Measurements from ENCODE around the gene ATF5. TPM values are rescaled to one million over a fixed set of nuclear protein-coding genes. Genes with fewer than 3 reads are reported as not detected.

The ATF5 gene
- total RNA-seq, 5 donors from 2014 or later (not counting 1 experiment from before 2014, with no cell fraction given): 8.5 to 18.9 (median 11.2) TPM

DNA sequence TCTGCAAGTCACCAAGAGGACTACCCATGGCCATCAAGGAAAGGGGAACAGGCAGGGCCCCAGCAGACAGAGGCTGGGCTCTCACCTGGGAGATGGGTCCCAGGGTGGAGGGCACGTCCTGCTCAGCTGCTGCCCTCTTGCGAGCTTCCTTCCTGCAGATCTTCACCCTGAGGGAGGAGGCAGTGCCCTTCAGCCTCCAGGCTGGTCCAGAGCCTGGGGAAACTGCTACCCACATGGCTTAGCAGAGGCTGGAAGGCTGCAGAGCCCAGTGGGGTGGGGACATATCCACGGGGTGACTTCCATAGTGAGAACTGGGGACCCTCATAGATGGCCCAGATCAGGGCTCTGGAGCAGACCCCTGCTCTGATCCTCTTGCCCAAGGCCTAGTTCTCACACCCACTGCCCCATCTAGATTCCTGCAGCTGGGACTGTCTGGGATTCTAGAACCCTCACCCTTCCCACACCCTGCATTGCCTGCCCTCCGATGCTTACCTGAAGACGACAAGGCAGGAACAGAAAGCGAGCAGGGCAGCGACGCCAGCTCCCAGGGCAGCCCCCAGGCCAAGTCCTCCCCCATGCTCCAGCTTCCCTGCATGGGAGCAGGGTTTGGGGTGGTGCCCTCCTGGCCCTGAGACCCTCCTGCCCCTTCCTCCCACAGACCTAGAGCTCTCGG lies 22.9 kb downstream of the ATF5 start:
- Mint-ChIP-seq H3K27ac (no peak overlapping the region), H3K36me3 (no peaks in the 10 kb centered on the region), H3K4me3 (no peak overlapping the region), H3K4me1 (peaks cover 2 to 6% (median 6%) of the 10 kb centered on the region in 3 donors), H3K9me3 (no peaks in the 10 kb centered on the region), H3K27me3 (peaks cover 23 to 28% of the 10 kb centered on the region in 2 donors)
- Histone ChIP-seq H3K9me3 (no peaks in the 10 kb centered on the region), H3K4me1 (ENCODE audit: control insufficient read depth in 1 of 2, extremely low read depth in 1 of 2, insufficient read depth in 2 of 2, low read length in 2 of 2) (no peaks in the 10 kb centered on the region), H3K27ac (ENCODE audit: low read length) (no peak overlapping the region), H3K27me3 (replicated peaks in 1 of 2; ENCODE audit: control insufficient read depth in 2 of 2, extremely low read depth in 1 of 2, insufficient read depth in 2 of 2, low read length in 1 of 2) (peaks cover 0 to 52% of the 10 kb centered on the region in 2 experiments), H3K36me3 (ENCODE audit: control insufficient read depth in 2 of 2, extremely low read depth in 1 of 2, insufficient read depth in 1 of 2, low read length in 1 of 2) (no peaks in the 10 kb centered on the region), H3K4me3 (ENCODE audit: control insufficient read depth in 1 of 2, extremely low read depth in 1 of 2, low read length in 1 of 2) (no peak overlapping the region)
- CTCF ChIA-PET: no interaction called here
- 93% methylated on average over 6 of the region's 9 CpGs for WGBS (ENCODE audit: insufficient coverage)
- DNase-seq (no peak), ATAC-seq (replicated peaks in 1 of 4) (no peak)
- POLR2A ChIA-PET: no interaction called here

DNA sequence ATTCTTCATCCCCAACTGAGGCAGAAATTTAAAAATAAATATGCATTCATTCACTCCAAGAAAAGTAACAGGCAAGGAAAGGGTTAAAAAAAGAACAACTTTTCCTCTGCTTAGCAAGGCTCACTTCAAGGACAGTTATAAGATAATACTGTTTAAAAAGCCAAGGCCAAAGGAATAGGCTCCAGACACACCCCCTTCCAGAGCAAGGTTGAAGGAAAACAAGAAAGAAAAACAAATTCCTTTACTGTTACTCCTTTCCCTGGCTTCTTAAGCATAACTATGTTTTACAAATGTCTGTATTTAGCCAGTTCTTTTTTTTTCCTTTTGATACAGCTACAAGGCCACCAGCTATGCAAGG lies 23.5 kb downstream of the ATF5 start:
- Histone ChIP-seq H3K4me3 (ENCODE audit: control insufficient read depth in 1 of 2, extremely low read depth in 1 of 2, low read length in 1 of 2) (no peak overlapping the region), H3K27ac (ENCODE audit: low read length) (no peak overlapping the region), H3K4me1 (ENCODE audit: control insufficient read depth in 1 of 2, extremely low read depth in 1 of 2, insufficient read depth in 2 of 2, low read length in 2 of 2) (no peaks in the 10 kb centered on the region), H3K36me3 (ENCODE audit: control insufficient read depth in 2 of 2, extremely low read depth in 1 of 2, insufficient read depth in 1 of 2, low read length in 1 of 2) (no peaks in the 10 kb centered on the region), H3K27me3 (replicated peaks in 1 of 2; ENCODE audit: control insufficient read depth in 2 of 2, extremely low read depth in 1 of 2, insufficient read depth in 2 of 2, low read length in 1 of 2) (peaks cover 0 to 46% of the 10 kb centered on the region in 2 experiments), H3K9me3 (no peaks in the 10 kb centered on the region)
- CTCF ChIA-PET: no interaction called here
- Mint-ChIP-seq H3K4me1 (peaks cover 2 to 6% (median 6%) of the 10 kb centered on the region in 3 donors), H3K4me3 (no peak overlapping the region), H3K9me3 (no peaks in the 10 kb centered on the region), H3K27ac (no peak overlapping the region), H3K36me3 (no peaks in the 10 kb centered on the region), H3K27me3 (peaks cover 23 to 28% of the 10 kb centered on the region in 2 donors)
- no peak for ATAC-seq (replicated peaks in 1 of 4)
- no peak for DNase-seq
- POLR2A ChIA-PET: no interaction called here

DNA sequence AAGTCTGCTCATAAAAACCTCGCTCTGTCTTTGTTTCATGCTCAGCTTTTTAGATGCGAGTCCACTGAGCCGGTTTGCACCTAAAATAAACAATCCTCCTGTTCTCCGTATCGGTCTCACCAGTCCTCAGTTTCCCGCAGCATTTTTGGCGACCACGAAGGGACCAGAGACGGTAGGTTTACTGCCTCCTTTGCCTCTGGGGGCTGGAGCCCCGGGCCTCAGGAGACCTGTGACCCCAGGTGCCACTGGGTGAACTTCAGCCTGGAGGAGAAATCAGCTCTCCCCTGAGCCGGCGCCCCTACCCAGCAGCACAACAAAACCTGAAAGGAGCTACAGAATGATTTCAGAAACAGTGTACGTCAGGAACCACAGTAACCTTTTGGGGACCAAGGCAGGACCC lies 23.9 kb downstream of the ATF5 start:
- H3K36me3 ChIP-seq (ENCODE audit: control insufficient read depth in 2 of 2, extremely low read depth in 1 of 2, insufficient read depth in 1 of 2, low read length in 1 of 2): no peaks in the 10 kb centered on the region
- DNase-seq: no peak
- H3K4me1 Mint-ChIP-seq: peaks cover 2 to 6% (median 6%) of the 10 kb centered on the region in 3 donors
- peaks cover 23 to 30% of the 10 kb centered on the region in 2 donors for H3K27me3 Mint-ChIP-seq
- no peak overlapping the region for H3K4me3 Mint-ChIP-seq
- no peaks in the 10 kb centered on the region for H3K9me3 Mint-ChIP-seq
- ChIA-PET POLR2A (no interaction called here), CTCF (no interaction called here)
- no peak overlapping the region for H3K27ac Mint-ChIP-seq
- no peak overlapping the region for H3K27ac ChIP-seq (ENCODE audit: low read length)
- no peak for ATAC-seq (replicated peaks in 1 of 4)
- H3K27me3 ChIP-seq (replicated peaks in 1 of 2; ENCODE audit: control insufficient read depth in 2 of 2, extremely low read depth in 1 of 2, insufficient read depth in 2 of 2, low read length in 1 of 2): peaks cover 0 to 46% of the 10 kb centered on the region in 2 experiments
- WGBS (ENCODE audit: insufficient coverage): 82% methylated on average over 10 of the region's 13 CpGs
- H3K36me3 Mint-ChIP-seq: no peaks in the 10 kb centered on the region
- no peak overlapping the region for H3K4me3 ChIP-seq (ENCODE audit: control insufficient read depth in 1 of 2, extremely low read depth in 1 of 2, low read length in 1 of 2)
- H3K4me1 ChIP-seq (ENCODE audit: control insufficient read depth in 1 of 2, extremely low read depth in 1 of 2, insufficient read depth in 2 of 2, low read length in 2 of 2): no peaks in the 10 kb centered on the region
- H3K9me3 ChIP-seq: no peaks in the 10 kb centered on the region

DNA sequence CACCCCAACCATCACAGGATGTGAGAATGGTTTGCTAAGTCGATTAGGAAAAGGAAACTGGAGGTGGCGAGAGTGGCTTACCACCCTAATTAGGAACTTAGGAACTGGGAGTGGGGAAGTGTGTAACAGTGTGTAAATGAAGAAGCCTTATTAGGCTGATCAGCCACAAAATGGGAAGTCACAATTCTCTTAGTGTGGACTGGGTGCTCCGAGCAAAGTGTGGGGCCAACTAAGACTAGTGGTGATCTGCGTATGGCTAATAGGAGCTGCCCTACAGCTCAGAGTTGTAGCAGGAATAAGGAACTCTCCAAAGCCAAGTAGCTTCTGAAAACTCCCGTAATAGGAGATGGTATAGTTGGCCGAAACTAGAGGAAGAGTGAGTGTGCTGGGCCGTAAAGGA lies 24.4 kb downstream of the ATF5 start:
- ATAC-seq (replicated peaks in 1 of 4) (no peak), DNase-seq (no peak)
- H3K36me3 ChIP-seq (ENCODE audit: control insufficient read depth in 2 of 2, extremely low read depth in 1 of 2, insufficient read depth in 1 of 2, low read length in 1 of 2): no peaks in the 10 kb centered on the region
- Mint-ChIP-seq H3K9me3 (no peaks in the 10 kb centered on the region), H3K4me3 (no peak overlapping the region), H3K4me1 (peaks cover 2 to 6% (median 6%) of the 10 kb centered on the region in 3 donors), H3K27ac (no peak overlapping the region), H3K27me3 (peaks cover 26 to 33% of the 10 kb centered on the region in 2 donors), H3K36me3 (no peaks in the 10 kb centered on the region)
- H3K27ac ChIP-seq (ENCODE audit: low read length): no peak overlapping the region
- no peaks in the 10 kb centered on the region for H3K4me1 ChIP-seq (ENCODE audit: control insufficient read depth in 1 of 2, extremely low read depth in 1 of 2, insufficient read depth in 2 of 2, low read length in 2 of 2)
- H3K27me3 ChIP-seq (replicated peaks in 1 of 2; ENCODE audit: control insufficient read depth in 2 of 2, extremely low read depth in 1 of 2, insufficient read depth in 2 of 2, low read length in 1 of 2): peaks cover 0 to 47% of the 10 kb centered on the region in 2 experiments
- no peak overlapping the region for H3K4me3 ChIP-seq (ENCODE audit: control insufficient read depth in 1 of 2, extremely low read depth in 1 of 2, low read length in 1 of 2)
- H3K9me3 ChIP-seq: no peaks in the 10 kb centered on the region
- WGBS (ENCODE audit: insufficient coverage): 73% methylated on average over 3 of the region's 7 CpGs
- ChIA-PET CTCF (no interaction called here), POLR2A (no interaction called here)

DNA sequence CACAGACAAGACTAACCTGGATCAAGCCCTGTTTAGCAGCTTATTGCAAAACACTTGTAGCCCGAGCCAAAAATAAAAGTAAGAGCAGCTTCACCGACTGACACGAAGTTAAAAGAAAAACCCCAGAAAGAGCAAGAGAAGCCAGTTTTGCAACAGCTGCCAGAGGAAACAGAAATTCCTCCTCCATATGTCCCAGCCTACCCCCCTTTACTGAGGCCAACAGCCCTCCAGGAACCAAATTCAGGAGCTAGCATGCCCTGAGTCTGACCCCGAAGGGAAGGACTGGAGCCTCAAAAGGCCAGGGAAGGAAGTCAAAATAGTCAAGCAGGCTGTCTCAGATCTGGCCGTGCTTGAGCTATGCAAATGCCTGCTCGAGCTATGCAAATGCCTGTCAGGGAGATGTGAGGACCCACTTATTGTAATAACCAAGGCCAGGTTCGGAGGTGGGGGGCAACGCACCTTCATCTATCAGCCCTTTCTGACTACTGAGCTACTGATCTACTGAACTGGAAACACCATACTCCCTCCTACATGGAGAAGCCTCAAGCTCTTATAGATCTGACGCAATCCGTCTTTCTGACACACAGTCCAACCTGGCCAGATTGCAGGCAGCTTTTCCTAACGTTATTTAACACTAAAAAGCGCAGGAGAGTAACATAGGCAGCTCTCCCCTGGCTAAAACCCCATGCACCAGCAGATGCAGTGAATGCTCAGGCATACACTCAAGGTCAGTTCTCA lies 25.3 kb downstream of the ATF5 start:
- POLR2A ChIA-PET: interaction anchor here in 1 of 2 donors (0.7 kb wide), 1 partner anchor 1467 kb away, joined by 7 read pairs; no protein-coding TSS in a partner anchor
- no peaks in the 10 kb centered on the region for H3K9me3 Mint-ChIP-seq
- no peak for DNase-seq
- no peak overlapping the region for H3K4me3 Mint-ChIP-seq
- Histone ChIP-seq H3K9me3 (no peaks in the 10 kb centered on the region), H3K4me1 (ENCODE audit: control insufficient read depth in 1 of 2, extremely low read depth in 1 of 2, insufficient read depth in 2 of 2, low read length in 2 of 2) (no peaks in the 10 kb centered on the region), H3K4me3 (ENCODE audit: control insufficient read depth in 1 of 2, extremely low read depth in 1 of 2, low read length in 1 of 2) (no peak overlapping the region), H3K36me3 (ENCODE audit: control insufficient read depth in 2 of 2, extremely low read depth in 1 of 2, insufficient read depth in 1 of 2, low read length in 1 of 2) (no peaks in the 10 kb centered on the region), H3K27ac (ENCODE audit: low read length) (no peak overlapping the region), H3K27me3 (replicated peaks in 1 of 2; ENCODE audit: control insufficient read depth in 2 of 2, extremely low read depth in 1 of 2, insufficient read depth in 2 of 2, low read length in 1 of 2) (peaks cover 0 to 46% of the 10 kb centered on the region in 2 experiments)
- H3K27ac Mint-ChIP-seq: no peak overlapping the region
- peaks cover 2 to 6% (median 6%) of the 10 kb centered on the region in 3 donors for H3K4me1 Mint-ChIP-seq
- peaks cover 26 to 33% of the 10 kb centered on the region in 2 donors for H3K27me3 Mint-ChIP-seq
- WGBS (ENCODE audit: insufficient coverage): 35% methylated on average over 12 of the region's 12 CpGs
- no peaks in the 10 kb centered on the region for H3K36me3 Mint-ChIP-seq
- ATAC-seq (replicated peaks in 1 of 4): no peak
- CTCF ChIA-PET: no interaction called here

DNA sequence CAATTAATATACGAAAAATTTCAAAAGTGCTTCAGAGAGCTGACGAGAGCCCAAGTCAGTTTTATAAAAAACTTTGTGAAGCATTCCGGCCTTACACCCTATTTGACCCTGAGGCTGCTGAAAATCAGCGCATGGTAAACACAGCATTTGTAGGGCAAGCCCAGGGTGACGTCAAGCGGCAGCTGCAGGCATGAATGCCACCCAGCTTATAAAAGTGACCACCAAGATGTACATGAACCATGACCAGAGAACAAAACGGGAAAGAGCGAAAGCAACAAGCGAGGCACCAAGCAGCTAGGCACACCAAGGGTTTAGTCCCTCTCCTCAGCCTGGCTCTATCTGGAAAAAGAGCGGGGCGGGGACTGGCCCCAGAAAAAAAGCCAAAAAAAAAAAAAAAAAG lies 25.9 kb downstream of the ATF5 start:
- CTCF ChIA-PET: no interaction called here
- H3K4me1 ChIP-seq (ENCODE audit: control insufficient read depth in 1 of 2, extremely low read depth in 1 of 2, insufficient read depth in 2 of 2, low read length in 2 of 2): no peaks in the 10 kb centered on the region
- H3K36me3 Mint-ChIP-seq: no peaks in the 10 kb centered on the region
- no peaks in the 10 kb centered on the region for H3K9me3 Mint-ChIP-seq
- no peak for DNase-seq
- no peak for ATAC-seq (replicated peaks in 1 of 4)
- no peaks in the 10 kb centered on the region for H3K36me3 ChIP-seq (ENCODE audit: control insufficient read depth in 2 of 2, extremely low read depth in 1 of 2, insufficient read depth in 1 of 2, low read length in 1 of 2)
- H3K4me3 ChIP-seq (ENCODE audit: control insufficient read depth in 1 of 2, extremely low read depth in 1 of 2, low read length in 1 of 2): no peak overlapping the region
- peaks cover 2 to 6% (median 6%) of the 10 kb centered on the region in 3 donors for H3K4me1 Mint-ChIP-seq
- H3K27ac ChIP-seq (ENCODE audit: low read length): no peak overlapping the region
- H3K4me3 Mint-ChIP-seq: no peak overlapping the region
- H3K27me3 Mint-ChIP-seq: peaks cover 24 to 30% of the 10 kb centered on the region in 2 donors
- H3K27me3 ChIP-seq (replicated peaks in 1 of 2; ENCODE audit: control insufficient read depth in 2 of 2, extremely low read depth in 1 of 2, insufficient read depth in 2 of 2, low read length in 1 of 2): peaks cover 0 to 40% of the 10 kb centered on the region in 2 experiments
- no peaks in the 10 kb centered on the region for H3K9me3 ChIP-seq
- WGBS (ENCODE audit: insufficient coverage): 94% methylated on average over 10 of the region's 11 CpGs
- POLR2A ChIA-PET: interaction anchor here in 1 of 2 donors (0.7 kb wide), 1 partner anchor 1468 kb away, joined by 7 read pairs; no protein-coding TSS in a partner anchor
- no peak overlapping the region for H3K27ac Mint-ChIP-seq
